OCI-LY7 (cell line): Measurements from ENCODE around the gene CDK14. TPM values are rescaled to one million over a fixed set of nuclear protein-coding genes. Genes with fewer than 3 reads are reported as not detected.

Experiments used
- BruUV-seq: library from RNA; stranded (reverse); fragments of 400-500 nt; replicated peaks from 2 replicates; lab custom pipeline; 2021; lab: Mats Ljungman, UMichigan
- CTCF ChIA-PET: fragments of 300-600 bp; sonication (Branson Sonifier 250); formaldehyde crosslinking; loops from one replicate; lab custom pipeline; 2022; ENCODE audit warnings: antibody characterized with exemption; ENCODE audit not compliant: unreplicated experiment; lab: Charles Lee
- POLR2A ChIA-PET: fragments of 300-600 bp; sonication (Branson Sonifier 250); formaldehyde crosslinking; loops from one replicate; lab custom pipeline; 2022; ENCODE audit warnings: antibody characterized with exemption; lab: Charles Lee
- DNase-seq: peaks from one replicate; pipeline ENCODE4 v3.0.0-alpha.2; 2015; ENCODE audit warnings: low spot score
- H2AFZ ChIP-seq: fragments of 200-600 bp; sonication (generic), shearing (Covaris generic); 2 replicates; pipeline ENCODE4 v1.6.1; 2014; ENCODE audit warnings: mild to moderate bottlenecking, antibody characterized with exemption, low read length, moderate library complexity
- H3K27ac ChIP-seq: fragments of 200-600 bp; sonication (generic); 2 replicates; pipeline ENCODE4 v1.5.1; 2014; ENCODE audit warnings: mixed run types, low read depth, mild to moderate bottlenecking, moderate library complexity, low read length, inconsistent platforms; ENCODE audit not compliant: poor library complexity, severe bottlenecking
- H3K36me3 ChIP-seq: fragments of 200-600 bp; sonication (generic); 2 replicates; pipeline ENCODE4 v1.6.1; 2014; ENCODE audit warnings: mild to moderate bottlenecking, antibody characterized with exemption, low read length, moderate library complexity, mixed read lengths; ENCODE audit not compliant: insufficient read depth
- H3K4me1 ChIP-seq: fragments of 200-600 bp; sonication (generic); 2 replicates; pipeline ENCODE4 v1.5.1; 2014; ENCODE audit warnings: mild to moderate bottlenecking, low read length; ENCODE audit not compliant: insufficient read depth, poor library complexity, severe bottlenecking
- H3K4me2 ChIP-seq: fragments of 200-600 bp; sonication (generic); 2 replicates; pipeline ENCODE4 v1.6.1; 2014; ENCODE audit warnings: mild to moderate bottlenecking, low read length
- H3K4me3 ChIP-seq: fragments of 200-600 bp; sonication (generic); 2 replicates; pipeline ENCODE4 v1.5.1; 2014; ENCODE audit warnings: mild to moderate bottlenecking, low read depth, low read length; ENCODE audit not compliant: poor library complexity, severe bottlenecking
- H3K79me2 ChIP-seq: fragments of 200-600 bp; sonication (generic); 2 replicates; pipeline ENCODE4 v1.6.1; 2016; ENCODE audit warnings: low read depth, mild to moderate bottlenecking, low read length, moderate library complexity, mixed read lengths; ENCODE audit not compliant: insufficient read depth
- H3K9me2 ChIP-seq: fragments of 200-600 bp; sonication (generic); 2 replicates; pipeline ENCODE4 v1.6.1; 2016; ENCODE audit warnings: mild to moderate bottlenecking, low read length, mixed read lengths; ENCODE audit not compliant: insufficient read depth
- H3K9me3 ChIP-seq: fragments of 200-600 bp; sonication (generic); 2 replicates; pipeline ENCODE4 v1.6.1; 2014; ENCODE audit warnings: mild to moderate bottlenecking, mixed run types, low read length, mixed read lengths
- H4K20me1 ChIP-seq: fragments of 200-600 bp; sonication (generic); 2 replicates; pipeline ENCODE4 v1.6.1; 2014; ENCODE audit warnings: mild to moderate bottlenecking, antibody characterized with exemption, low read length, moderate library complexity, mixed read lengths; ENCODE audit not compliant: insufficient read depth
- CTCF ChIP-seq: fragments of 200-600 bp; sonication (generic); conservative IDR thresholded peaks from 2 replicates; pipeline ENCODE4 v1.5.1; 2014; ENCODE audit warnings: mild to moderate bottlenecking, antibody characterized with exemption, low read length, moderate library complexity, mixed read lengths
- EZH2phosphoT487 ChIP-seq: fragments of 200-600 bp; sonication (generic); IDR thresholded peaks from 2 replicates; pipeline ENCODE4 v1.6.1; 2018; ENCODE audit warnings: low read depth, borderline replicate concordance, mild to moderate bottlenecking, mixed run types, antibody characterized with exemption, low read length, moderate library complexity, mixed read lengths
- intact Hi-C: fragments of 100-400 bp; cut with micrococcal nuclease; formaldehyde crosslinking; loops from one replicate; pipeline ENCODE4 v1.10.0; 2022; ENCODE audit not compliant: unreplicated experiment
- total RNA-seq, 2 experiments: library from RNA; depleted of rRNA in 1 of 2; stranded (reverse); fragments of >200 nt in 1 of 2; shearing (Covaris generic) in 1 of 2; gene quantifications; 2 replicates each; pipeline ENCODE4 v1.2.3, GENCODE V29; 2014 to 2022

Gene CDK14
- total RNA-seq, 2 experiments from 2014 or later: 90.7 to 111 TPM

- peaks cover 53% of the 10 kb centered on the region; the same call in 1 of the 2 replicates for H3K79me2 ChIP-seq
- POLR2A ChIA-PET: interaction anchor here (0.6 to 1.2 kb wide), 3 partner anchors 9 to 191 kb away, joined by 3 to 5 read pairs (median 4); no protein-coding TSS in a partner anchor
- DNase-seq: no peak
- peaks cover 24% of the 10 kb centered on the region; the same call in 1 of the 2 replicates for H3K9me3 ChIP-seq
- intact Hi-C loops: no loop called here
- H3K4me3 ChIP-seq: no peak overlapping the region
- CTCF ChIA-PET: no interaction called here
- no peak overlapping the region for H3K27ac ChIP-seq
- peaks cover 72% of the 10 kb centered on the region for H3K36me3 ChIP-seq
- H4K20me1 ChIP-seq: no peaks in the 10 kb centered on the region
- H3K4me1 ChIP-seq: peaks cover 3% of the 10 kb centered on the region
- no peak for TF ChIP-seq EZH2phosphoT487
- TF ChIP-seq CTCF: no peak
- no peaks in the 10 kb centered on the region for H3K9me2 ChIP-seq
- BruUV-seq: no TSS peak
- H3K4me2 ChIP-seq: no peak overlapping the region
- no peak overlapping the region for H2AFZ ChIP-seq
These were observed 181.3 kb downstream of the CDK14 start for GRCh38 chr7:90777465-90777864.

GRCh38 chr7:90777886-90778285, 181.8 kb downstream of the CDK14 start:
- BruUV-seq: no TSS peak
- intact Hi-C loops: no loop called here

More at GRCh38 chr7:90777886-90778285, 181.8 kb downstream of the CDK14 start:
- Histone ChIP-seq H3K4me2 (no peak overlapping the region), H3K9me3 (peaks cover 22% of the 10 kb centered on the region; the same call in 1 of the 2 replicates), H3K9me2 (no peaks in the 10 kb centered on the region), H3K4me3 (no peak overlapping the region), H4K20me1 (no peaks in the 10 kb centered on the region), H3K27ac (no peak overlapping the region), H3K4me1 (peaks cover 3% of the 10 kb centered on the region), H3K79me2 (peaks cover 54% of the 10 kb centered on the region; the same call in 1 of the 2 replicates), H3K36me3 (peaks cover 72% of the 10 kb centered on the region), H2AFZ (no peak overlapping the region)
- ChIA-PET POLR2A (interaction anchor here (0.7 to 1.5 kb wide), 3 partner anchors 9 to 66 kb away, joined by 3 read pairs; no protein-coding TSS in a partner anchor), CTCF (no interaction called here)
- no peak for DNase-seq
- TF ChIP-seq CTCF (no peak), EZH2phosphoT487 (no peak)
